PC-3 (cell line): Measurements from ENCODE around the gene LY6G6F.
A peak's percentile ranks its signal among the peaks of the same experiment; 100 is the strongest.

ENCODE experiments used
- CTCF ChIP-seq: fragments of 300-600 bp; sonication (generic); conservative IDR thresholded peaks from 2 replicates; pipeline ENCODE4 v1.5.1; 2017; ENCODE audit warnings: antibody characterized with exemption, low read depth, mild to moderate bottlenecking, low read length
- EZH2 ChIP-seq: fragments of 300-600 bp; sonication (generic); IDR thresholded peaks from one replicate; pipeline ENCODE4 v1.6.1; 2017; ENCODE audit warnings: antibody characterized with exemption, mild to moderate bottlenecking, low read length; ENCODE audit not compliant: unreplicated experiment

DNA sequence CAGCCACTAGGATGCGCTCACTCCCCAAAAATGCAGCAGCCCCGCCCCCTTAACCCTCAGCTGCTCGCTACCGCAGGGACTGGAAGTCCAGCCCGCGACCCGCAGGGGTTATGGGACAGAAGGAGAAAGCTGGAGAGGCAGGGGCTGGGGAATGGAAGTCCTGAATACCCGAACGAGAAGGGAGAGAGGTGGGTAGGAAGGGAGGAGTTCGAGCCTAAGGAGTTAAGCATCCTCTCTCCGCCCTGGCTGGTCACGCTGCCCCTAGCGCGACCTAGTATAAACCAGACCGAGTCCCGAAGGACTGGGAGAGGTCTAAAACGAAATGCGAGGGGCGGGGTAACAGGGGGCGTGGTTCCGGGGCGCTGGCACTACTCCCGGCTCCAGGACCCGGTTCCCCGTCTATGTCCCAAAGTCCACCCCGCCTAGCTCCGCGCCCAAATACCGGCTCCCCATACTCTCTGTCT is 22.9 kb downstream of the LY6G6F start:
- TF ChIP-seq CTCF = peak; percentile 88; the same call in 1 of the 2 replicates
- no peak for TF ChIP-seq EZH2
